Smooth muscle cell (in vitro differentiated cells): ENCODE measurements around the gene VAX1. TPM values are rescaled to one million over a fixed set of nuclear protein-coding genes. Genes with fewer than 3 reads are reported as not detected.

ENCODE experiments used
- DNase-seq: peaks from one replicate; lab custom pipeline; 2025; ENCODE audit not compliant: unreplicated experiment; lab: John Stamatoyannopoulos, UW
- H2AFZ ChIP-seq: fragments of 200-600 bp; sonication (generic); 2 replicates; pipeline ENCODE4 v1.6.0; 2016; ENCODE audit warnings: antibody characterized with exemption, low read depth, mild to moderate bottlenecking
- H3F3A ChIP-seq: fragments of 200-600 bp; sonication (generic); 2 replicates; pipeline ENCODE4 v1.6.0; 2017; ENCODE audit warnings: antibody characterized with exemption, low read depth
- H3K27ac ChIP-seq: fragments of 200-600 bp; sonication (generic); 2 replicates; pipeline ENCODE4 v1.5.1; 2016; ENCODE audit warnings: low read depth, mild to moderate bottlenecking
- H3K27me3 ChIP-seq: fragments of 200-600 bp; sonication (generic); 2 replicates; pipeline ENCODE4 v1.6.1; 2016; ENCODE audit warnings: low read depth, mild to moderate bottlenecking
- H3K36me3 ChIP-seq: fragments of 200-600 bp; sonication (generic); 2 replicates; pipeline ENCODE4 v1.5.1; 2016; ENCODE audit warnings: low read depth
- H3K4me1 ChIP-seq: fragments of 200-600 bp; sonication (generic); 2 replicates; pipeline ENCODE4 v1.5.1; 2016; ENCODE audit warnings: low read depth
- H3K4me2 ChIP-seq: fragments of 200-600 bp; sonication (generic); 2 replicates; pipeline ENCODE4 v1.6.0; 2016; ENCODE audit warnings: mild to moderate bottlenecking
- H3K4me3 ChIP-seq: fragments of 200-600 bp; sonication (generic); 2 replicates; pipeline ENCODE4 v1.5.1; 2016; ENCODE audit warnings: mild to moderate bottlenecking
- H3K79me2 ChIP-seq: fragments of 200-600 bp; sonication (generic); 2 replicates; pipeline ENCODE4 v1.6.0; 2016; ENCODE audit warnings: low read depth, mild to moderate bottlenecking
- H3K9ac ChIP-seq: fragments of 200-600 bp; sonication (generic); 2 replicates; pipeline ENCODE4 v1.6.0; 2016; ENCODE audit warnings: low read depth
- H3K9me3 ChIP-seq: fragments of 200-600 bp; sonication (generic); replicated peaks from 2 replicates; pipeline ENCODE4 v1.5.1; 2016; ENCODE audit warnings: low read depth
- H4K20me1 ChIP-seq: fragments of 200-600 bp; sonication (generic); 2 replicates; pipeline ENCODE4 v1.6.0; 2016; ENCODE audit warnings: low read depth
- CTCF ChIP-seq: fragments of 200-600 bp; sonication (generic); IDR thresholded peaks from 2 replicates; pipeline ENCODE4 v1.5.1; 2017; ENCODE audit warnings: borderline replicate concordance, mild to moderate bottlenecking, antibody characterized with exemption; ENCODE audit not compliant: insufficient read depth, poor library complexity, severe bottlenecking
- WGBS: methylation state at CpG from one replicate; pipeline ENCODE4 v1.1.7; 2016; ENCODE audit warnings: low lambda C conversion rate; 5-methylcytosine and 5-hydroxymethylcytosine counted together
- polyA plus RNA-seq: library from polyadenylated mRNA; unstranded; fragments of >200 nt; fragmentation: Nextera tagmentation; extraction: Ambion mirVana; gene quantifications from 2 replicates; pipeline ENCODE4 v1.2.1, GENCODE V29; 2016
- total RNA-seq: library from RNA; depleted of rRNA; stranded (reverse); fragments of >200 nt; gene quantifications from 2 replicates; pipeline ENCODE4 v1.2.3, GENCODE V29; 2014

VAX1 gene
- total and polyA plus RNA-seq, 2 experiments from 2014 or later = not detected

GRCh38 chr10:117166418-117167345 lies 28.6 kb upstream of the VAX1 start:
- no peak for DNase-seq
- no peaks in the 10 kb centered on the region for H3K9me3 ChIP-seq
- no peak overlapping the region for H3K4me2 ChIP-seq
- H3K9ac ChIP-seq = no peak overlapping the region
- no peaks in the 10 kb centered on the region for H3K79me2 ChIP-seq
- no peak for TF ChIP-seq CTCF
- H3K4me3 ChIP-seq = no peak overlapping the region
- H2AFZ ChIP-seq = no peak overlapping the region
- no peaks in the 10 kb centered on the region for H4K20me1 ChIP-seq
- H3F3A ChIP-seq = no peaks in the 10 kb centered on the region
- no peaks in the 10 kb centered on the region for H3K36me3 ChIP-seq
- peaks cover 100% of the 10 kb centered on the region for H3K27me3 ChIP-seq
- whole genome bisulfite sequencing = 28% methylated on average over 40 of the region's 41 CpGs
- peaks cover 12% of the 10 kb centered on the region for H3K4me1 ChIP-seq
- H3K27ac ChIP-seq = no peak overlapping the region

GRCh38 chr10:117165538-117166417 lies 27.7 kb upstream of the VAX1 start:
- H3K9me3 ChIP-seq = no peaks in the 10 kb centered on the region
- H3K4me2 ChIP-seq = peak overlapping the region; percentile 78
- DNase-seq = peak; percentile 19
- H3K27ac ChIP-seq = no peak overlapping the region
- H2AFZ ChIP-seq = no peak overlapping the region
- peaks cover 12% of the 10 kb centered on the region for H3K4me1 ChIP-seq
- no peaks in the 10 kb centered on the region for H4K20me1 ChIP-seq
- 5% methylated on average over 51 of the region's 51 CpGs for WGBS
- peaks cover 100% of the 10 kb centered on the region for H3K27me3 ChIP-seq
- TF ChIP-seq CTCF = peak; percentile 59
- no peak overlapping the region for H3K9ac ChIP-seq
- no peaks in the 10 kb centered on the region for H3K36me3 ChIP-seq
- peak overlapping the region; percentile 22 for H3K4me3 ChIP-seq
- H3F3A ChIP-seq = no peaks in the 10 kb centered on the region
- H3K79me2 ChIP-seq = no peaks in the 10 kb centered on the region

- Histone ChIP-seq H3F3A (no peaks in the 10 kb centered on the region), H2AFZ (no peak overlapping the region), H3K27ac (no peak overlapping the region), H3K9me3 (no peaks in the 10 kb centered on the region), H3K4me2 (peak overlapping the region; percentile 78), H3K36me3 (no peaks in the 10 kb centered on the region), H3K4me3 (peak overlapping the region; percentile 22), H3K27me3 (peaks cover 100% of the 10 kb centered on the region), H3K9ac (no peak overlapping the region), H3K79me2 (no peaks in the 10 kb centered on the region), H3K4me1 (peaks cover 12% of the 10 kb centered on the region), H4K20me1 (no peaks in the 10 kb centered on the region)
- WGBS = 8% methylated on average over 32 of the region's 32 CpGs
- no peak for TF ChIP-seq CTCF
- no peak for DNase-seq
Observed at GRCh38 chr10:117164592-117165537, 26.8 kb upstream of the VAX1 start.
